HepG2 (cell line): ENCODE results near the gene C1orf141. TPM values are rescaled to one million over a fixed set of nuclear protein-coding genes. Genes with fewer than 3 reads are reported as not detected.

Source experiments
- BRD4 ChIP-seq: sonication (generic); formaldehyde crosslinking; IDR thresholded peaks from 2 replicates; pipeline ENCODE4 v1.4.0; 2020; ENCODE audit warnings: missing genetic modification reagents
- CC2D1A ChIP-seq: sonication (generic); formaldehyde crosslinking; IDR thresholded peaks from 2 replicates; pipeline ENCODE4 v1.8.1; 2023; ENCODE audit warnings: mild to moderate bottlenecking, missing genetic modification reagents
- CCDC6 ChIP-seq: sonication (generic); formaldehyde crosslinking; IDR thresholded peaks from 2 replicates; pipeline ENCODE4 v1.8.1; 2022; ENCODE audit warnings: mild to moderate bottlenecking, missing genetic modification reagents, moderate library complexity
- CTCF ChIP-seq: sonication (generic); formaldehyde crosslinking; IDR thresholded peaks from 2 replicates; pipeline ENCODE4 v1.5.0; 2020; ENCODE audit warnings: mild to moderate bottlenecking, missing genetic modification reagents, moderate library complexity
- E2F5 ChIP-seq: sonication (generic); formaldehyde crosslinking; conservative IDR thresholded peaks from 2 replicates; pipeline ENCODE4 v1.4.0; 2020; ENCODE audit warnings: missing genetic modification reagents
- FOXM1 ChIP-seq: sonication (generic); formaldehyde crosslinking; IDR thresholded peaks from 2 replicates; pipeline ENCODE4 v1.5.0; 2020; ENCODE audit warnings: missing genetic modification reagents
- HDAC6 ChIP-seq: fragments of 200-600 bp; sonication (generic); IDR thresholded peaks from 2 replicates; pipeline ENCODE4 v1.7.0; 2017; ENCODE audit warnings: mild to moderate bottlenecking, antibody characterized with exemption, low read length, low read depth
- JDP2 ChIP-seq: sonication (generic); formaldehyde crosslinking; IDR thresholded peaks from 2 replicates; pipeline ENCODE4 v1.8.1; 2022; ENCODE audit warnings: missing genetic modification reagents, borderline replicate concordance
- LCORL ChIP-seq, 2 experiments: fragments of 450-650 bp in 1 of 2; sonication (generic) in 1 of 2; formaldehyde crosslinking in 1 of 2; IDR thresholded peaks; 2 replicates each; pipeline versions ENCODE4 v1.5.0 to v1.6.1; 2017 to 2020; ENCODE audit warnings: antibody characterized with exemption in 1 of 2, missing genetic modification reagents in 1 of 2
- PCBP2 ChIP-seq: fragments of 200-400 bp; formaldehyde crosslinking; optimal IDR thresholded peaks from 2 replicates; pipeline ENCODE3; 2018; ENCODE audit warnings: low read length, low read depth; ENCODE audit not compliant: poor library complexity, severe bottlenecking
- SMARCE1 ChIP-seq: fragments of 450-650 bp; IDR thresholded peaks from 2 replicates; pipeline ENCODE4 v1.6.1; 2017; ENCODE audit warnings: borderline replicate concordance
- SMC3 ChIP-seq: IDR thresholded peaks from 2 replicates; pipeline ENCODE4 v1.6.1; 2011; ENCODE audit warnings: low read length, improper control_type of control experiment
- YY1 ChIP-seq: IDR thresholded peaks from 2 replicates; pipeline ENCODE4 v1.6.1; 2011; ENCODE audit warnings: low read length, low read depth, moderate library complexity, mild to moderate bottlenecking; ENCODE audit not compliant: insufficient read depth, insufficient replicate concordance
- ZC3H4 ChIP-seq: sonication (generic); formaldehyde crosslinking; IDR thresholded peaks from 2 replicates; pipeline ENCODE4 v1.4.0; 2020; ENCODE audit warnings: missing genetic modification reagents, borderline replicate concordance
- ZFP90 ChIP-seq: sonication (generic); formaldehyde crosslinking; IDR thresholded peaks from 2 replicates; pipeline ENCODE4 v1.8.0; 2022; ENCODE audit warnings: missing genetic modification reagents, mild to moderate bottlenecking, inconsistent platforms, borderline replicate concordance
- ZNF234 ChIP-seq: sonication (generic); formaldehyde crosslinking; conservative IDR thresholded peaks from 2 replicates; pipeline ENCODE4 v1.5.1; 2020; ENCODE audit warnings: mild to moderate bottlenecking, missing genetic modification reagents
- ZNF460 ChIP-seq: sonication (generic); formaldehyde crosslinking; IDR thresholded peaks from 2 replicates; pipeline ENCODE4 v1.5.1; 2020; ENCODE audit warnings: missing genetic modification reagents, mild to moderate bottlenecking, borderline replicate concordance
- ZNF563 ChIP-seq: sonication (generic); formaldehyde crosslinking; IDR thresholded peaks from 2 replicates; pipeline ENCODE4 v1.8.0; 2022; ENCODE audit warnings: mild to moderate bottlenecking, moderate library complexity, missing genetic modification reagents
- ZNF569 ChIP-seq: sonication (generic); formaldehyde crosslinking; IDR thresholded peaks from 2 replicates; pipeline ENCODE4 v1.5.0; 2020; ENCODE audit warnings: mild to moderate bottlenecking, missing genetic modification reagents, moderate library complexity, borderline replicate concordance
- ZNF670 ChIP-seq: sonication (generic); formaldehyde crosslinking; IDR thresholded peaks from 2 replicates; pipeline ENCODE4 v1.8.0; 2022; ENCODE audit warnings: mild to moderate bottlenecking, missing genetic modification reagents, borderline replicate concordance
- polyA plus RNA-seq, 8 experiments: library from polyadenylated mRNA; depleted of rRNA in 3 of 8; stranded (reverse) in 7 of 8; unstranded in 1 of 8; fragments of >200 nt; fragmentation: Illumina TruSeq in 4 of 8; extraction: Trizol in 4 of 8; gene quantifications; 2 replicates each; pipeline versions ENCODE4 v1.2.1 to v1.2.3, GENCODE V29; 2011 to 2016; ENCODE audit warnings: low read depth in 4 of 8, missing spikeins in 1 of 8, mixed read lengths in 1 of 8; ENCODE audit not compliant: insufficient read depth in 1 of 8
- total RNA-seq, 5 experiments: library from RNA; depleted of rRNA; stranded (reverse); fragments of >200 nt; fragmentation: Illumina TruSeq; extraction: Trizol; gene quantifications; 2 replicates each; pipeline ENCODE4 v1.2.3, GENCODE V29; 2016; ENCODE audit warnings: low read depth in 1 of 5
- TF ChIP-seq, protein P1 (sequence below): sonication (generic); formaldehyde crosslinking; IDR thresholded peaks from 2 replicates; pipeline ENCODE4 v1.5.0; 2020; ENCODE audit warnings: missing genetic modification reagents
- TF ChIP-seq, protein P2 (sequence below): sonication (generic); formaldehyde crosslinking; IDR thresholded peaks from 2 replicates; pipeline ENCODE4 v1.8.0; 2022; ENCODE audit warnings: mild to moderate bottlenecking, missing genetic modification reagents

C1orf141 gene
- total and polyA plus RNA-seq, 2 of the 13 experiments (the other 11 are each of a cell fraction or from before 2014, with no cell fraction given): not detected

DNA sequence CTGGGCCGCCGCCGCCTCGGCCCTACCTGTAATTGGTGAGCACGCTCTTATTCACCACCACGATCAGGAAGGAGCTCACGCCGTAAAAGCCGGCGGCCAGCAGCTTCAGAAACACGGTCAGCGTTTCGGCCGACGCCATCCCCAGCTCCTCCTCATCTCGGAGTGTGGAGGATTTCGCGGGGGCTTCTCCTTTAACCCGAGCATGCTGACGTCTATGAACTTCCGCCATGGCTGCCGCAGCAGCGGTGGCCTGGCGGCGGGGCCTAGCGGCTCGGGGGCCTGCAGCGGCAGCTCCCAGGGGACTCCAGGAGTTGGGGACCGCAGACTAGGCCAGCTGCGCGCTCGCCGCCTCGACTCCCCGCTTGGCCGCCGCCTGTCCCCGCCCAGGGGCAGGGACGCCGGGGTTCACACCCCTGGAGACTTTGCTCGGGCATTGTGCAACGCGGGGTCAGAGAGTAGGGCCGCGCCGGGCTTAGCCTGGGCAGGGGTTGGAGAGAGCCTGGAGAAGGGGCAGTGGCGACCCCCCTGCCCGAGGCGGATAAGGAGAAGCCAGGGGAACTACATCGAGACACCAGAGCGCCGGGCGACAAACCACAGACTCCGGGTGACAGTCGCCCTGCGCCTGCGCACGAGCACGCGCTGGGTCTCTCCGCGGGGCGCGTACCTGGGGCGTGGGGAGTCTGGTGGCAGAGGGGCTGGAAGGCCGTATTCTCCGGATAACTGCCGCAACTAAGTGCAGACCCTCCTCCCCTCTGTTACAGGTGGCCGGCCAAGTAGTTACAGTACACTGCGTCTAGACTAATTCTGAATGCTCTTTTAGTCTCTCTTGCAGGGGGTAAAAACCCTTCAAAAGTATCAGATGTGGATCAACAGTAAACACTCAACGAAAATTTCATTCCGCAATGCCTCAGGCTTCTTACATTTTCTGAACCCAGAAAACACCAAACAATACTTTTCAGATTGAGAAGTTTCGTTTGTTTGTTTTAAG lies 80.7 kb downstream of the C1orf141 start, which contains the start of gene SLC35D1 (continued):
- TF ChIP-seq BRD4 (CRISPR knock-in tag): no peak
- TF ChIP-seq CCDC6 (CRISPR knock-in tag): peak; percentile 71; the same call in 1 of the 2 replicates
- TF ChIP-seq, protein P1, sequence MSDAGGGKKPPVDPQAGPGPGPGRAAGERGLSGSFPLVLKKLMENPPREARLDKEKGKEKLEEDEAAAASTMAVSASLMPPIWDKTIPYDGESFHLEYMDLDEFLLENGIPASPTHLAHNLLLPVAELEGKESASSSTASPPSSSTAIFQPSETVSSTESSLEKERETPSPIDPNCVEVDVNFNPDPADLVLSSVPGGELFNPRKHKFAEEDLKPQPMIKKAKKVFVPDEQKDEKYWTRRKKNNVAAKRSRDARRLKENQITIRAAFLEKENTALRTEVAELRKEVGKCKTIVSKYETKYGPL (CRISPR knock-in tag): no peak
- TF ChIP-seq ZNF460 (CRISPR knock-in tag): no peak; the same call in 1 of the 2 replicates
- TF ChIP-seq ZFP90 (CRISPR knock-in tag): no peak; the same call in 1 of the 2 replicates
- TF ChIP-seq, protein P2, sequence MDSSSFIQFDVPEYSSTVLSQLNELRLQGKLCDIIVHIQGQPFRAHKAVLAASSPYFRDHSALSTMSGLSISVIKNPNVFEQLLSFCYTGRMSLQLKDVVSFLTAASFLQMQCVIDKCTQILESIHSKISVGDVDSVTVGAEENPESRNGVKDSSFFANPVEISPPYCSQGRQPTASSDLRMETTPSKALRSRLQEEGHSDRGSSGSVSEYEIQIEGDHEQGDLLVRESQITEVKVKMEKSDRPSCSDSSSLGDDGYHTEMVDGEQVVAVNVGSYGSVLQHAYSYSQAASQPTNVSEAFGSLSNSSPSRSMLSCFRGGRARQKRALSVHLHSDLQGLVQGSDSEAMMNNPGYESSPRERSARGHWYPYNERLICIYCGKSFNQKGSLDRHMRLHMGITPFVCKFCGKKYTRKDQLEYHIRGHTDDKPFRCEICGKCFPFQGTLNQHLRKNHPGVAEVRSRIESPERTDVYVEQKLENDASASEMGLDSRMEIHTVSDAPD (CRISPR knock-in tag): peak; percentile 50; the same call in 1 of the 2 replicates
- TF ChIP-seq ZNF563: peak; percentile 76; the same call in 1 of the 2 replicates
- TF ChIP-seq ZNF670 (CRISPR knock-in tag): no peak
- TF ChIP-seq SMARCE1: no peak
- TF ChIP-seq PCBP2: no peak
- TF ChIP-seq E2F5 (CRISPR knock-in tag): no peak
- TF ChIP-seq CC2D1A (CRISPR knock-in tag): no peak
- TF ChIP-seq LCORL (IDR thresholded peaks at IDR 0.05): no peak
- TF ChIP-seq LCORL (CRISPR knock-in tag; IDR thresholded peaks at IDR 0.05): peak; percentile 86
- TF ChIP-seq ZC3H4: no peak
- no peak for TF ChIP-seq ZNF569 (CRISPR knock-in tag)
- TF ChIP-seq ZNF234 (CRISPR knock-in tag): no peak
- peak; percentile 54; the same call in 1 of the 2 replicates for TF ChIP-seq JDP2 (CRISPR knock-in tag)
- TF ChIP-seq YY1: peak; percentile 80
- TF ChIP-seq FOXM1: no peak
- TF ChIP-seq SMC3: no peak
- no peak for TF ChIP-seq HDAC6
- peak; percentile 40 for TF ChIP-seq CTCF
